ENCODE results near the gene HPS1. TPM values are rescaled to one million over a fixed set of nuclear protein-coding genes. Genes with fewer than 3 reads are reported as not detected.
A peak's percentile ranks its signal among the peaks of the same experiment; 100 is the strongest.

The HPS1 gene
- total RNA-seq, 1 donor from 2014 or later, result 28.8 TPM

GRCh38 chr10:98432330-98432729 lies 14.4 kb downstream of the HPS1 start:
- DNase-seq (ENCODE audit: low read depth, low spot score), result no peak

- no peak for DNase-seq (ENCODE audit: low read depth, low spot score)
Measured at GRCh38 chr10:98431016-98431415, 15.7 kb downstream of the HPS1 start.

GRCh38 chr10:98430427-98430826 lies 16.3 kb downstream of the HPS1 start:
- DNase-seq (ENCODE audit: low read depth, low spot score), result no peak

DNA sequence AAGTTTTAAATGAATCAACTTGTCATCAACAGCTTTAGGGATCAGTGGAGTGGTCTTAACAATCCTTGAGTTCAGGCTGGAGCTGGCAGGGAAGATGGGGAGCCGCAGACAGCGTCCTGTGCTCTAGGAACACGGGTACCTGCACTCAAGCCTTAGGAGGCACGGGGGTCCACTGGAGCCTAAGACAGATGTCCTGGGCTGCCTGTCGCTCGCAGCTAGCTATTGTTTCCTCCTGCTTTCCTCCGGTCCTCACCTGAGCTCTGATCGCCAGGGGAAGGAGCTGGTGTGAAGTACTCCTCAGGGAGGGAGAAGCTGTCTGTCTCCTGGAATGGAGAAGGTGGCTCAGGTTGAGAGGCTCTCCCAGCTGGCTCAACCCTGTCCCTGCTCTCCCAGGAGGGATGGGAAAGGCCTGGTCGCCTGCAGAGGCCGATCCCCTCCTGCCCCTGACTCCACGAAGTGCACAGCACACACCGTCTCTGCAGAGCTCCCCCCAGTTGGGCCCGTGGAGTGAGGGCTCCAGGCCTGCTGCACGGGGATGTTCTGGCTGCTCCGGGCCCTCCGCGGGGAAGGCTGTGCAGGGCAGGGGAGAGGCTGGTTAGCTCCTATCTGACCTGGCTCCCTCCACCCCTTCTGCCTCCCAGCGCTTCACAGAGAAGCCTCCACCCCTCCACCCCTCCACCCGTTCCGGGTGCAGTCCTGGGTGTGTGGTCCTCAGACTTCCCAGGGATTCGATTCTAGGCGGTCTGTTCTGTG lies 17.2 kb downstream of the HPS1 start:
- DNase-seq (ENCODE audit: low read depth, low spot score), result no peak

GRCh38 chr10:98427011-98427515 lies 19.7 kb downstream of the HPS1 start:
- DNase-seq (ENCODE audit: low read depth, low spot score), result no peak

DNA sequence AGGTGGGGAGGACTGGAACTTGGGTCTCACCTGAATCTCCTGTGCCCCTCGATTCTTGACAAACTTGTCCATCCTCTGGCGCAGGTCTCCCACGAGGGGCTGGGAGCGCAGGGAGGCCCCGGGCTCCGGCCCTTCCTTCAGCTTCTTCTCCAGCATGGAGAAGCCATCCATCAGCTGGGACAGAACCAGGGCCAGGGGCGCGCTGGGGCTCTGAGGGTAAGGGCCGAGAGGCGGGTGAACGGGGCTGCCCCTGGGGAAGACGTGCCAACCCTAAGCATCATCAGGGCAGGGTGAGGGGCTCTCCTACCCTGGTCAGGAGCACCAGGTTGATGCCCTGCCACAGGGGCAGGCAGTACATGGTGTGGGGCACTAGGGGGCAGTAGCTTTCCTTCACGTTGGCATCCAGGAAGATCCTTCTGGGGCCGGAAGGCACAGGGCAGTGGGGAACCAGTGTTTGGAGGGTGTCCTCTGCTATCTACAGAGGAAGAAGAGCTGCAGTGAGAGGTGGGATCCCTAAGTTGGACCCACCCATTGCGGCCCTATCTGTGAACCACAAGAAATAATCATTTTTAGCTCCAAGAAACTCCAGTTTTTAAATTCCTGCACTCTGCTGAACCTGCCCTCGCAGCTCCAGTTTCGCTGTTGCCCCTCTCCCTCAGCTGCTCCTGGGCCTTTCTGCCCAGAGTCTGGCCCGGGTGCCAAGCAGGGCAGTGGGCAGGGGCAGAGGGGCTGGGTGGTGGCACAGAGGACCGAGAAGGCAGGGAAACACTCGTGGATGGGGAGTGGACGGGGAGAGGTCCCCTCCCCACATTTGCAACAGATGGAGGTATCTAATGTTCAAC lies 21.0 kb downstream of the HPS1 start:
- no peak for DNase-seq (ENCODE audit: low read depth, low spot score)

DNA sequence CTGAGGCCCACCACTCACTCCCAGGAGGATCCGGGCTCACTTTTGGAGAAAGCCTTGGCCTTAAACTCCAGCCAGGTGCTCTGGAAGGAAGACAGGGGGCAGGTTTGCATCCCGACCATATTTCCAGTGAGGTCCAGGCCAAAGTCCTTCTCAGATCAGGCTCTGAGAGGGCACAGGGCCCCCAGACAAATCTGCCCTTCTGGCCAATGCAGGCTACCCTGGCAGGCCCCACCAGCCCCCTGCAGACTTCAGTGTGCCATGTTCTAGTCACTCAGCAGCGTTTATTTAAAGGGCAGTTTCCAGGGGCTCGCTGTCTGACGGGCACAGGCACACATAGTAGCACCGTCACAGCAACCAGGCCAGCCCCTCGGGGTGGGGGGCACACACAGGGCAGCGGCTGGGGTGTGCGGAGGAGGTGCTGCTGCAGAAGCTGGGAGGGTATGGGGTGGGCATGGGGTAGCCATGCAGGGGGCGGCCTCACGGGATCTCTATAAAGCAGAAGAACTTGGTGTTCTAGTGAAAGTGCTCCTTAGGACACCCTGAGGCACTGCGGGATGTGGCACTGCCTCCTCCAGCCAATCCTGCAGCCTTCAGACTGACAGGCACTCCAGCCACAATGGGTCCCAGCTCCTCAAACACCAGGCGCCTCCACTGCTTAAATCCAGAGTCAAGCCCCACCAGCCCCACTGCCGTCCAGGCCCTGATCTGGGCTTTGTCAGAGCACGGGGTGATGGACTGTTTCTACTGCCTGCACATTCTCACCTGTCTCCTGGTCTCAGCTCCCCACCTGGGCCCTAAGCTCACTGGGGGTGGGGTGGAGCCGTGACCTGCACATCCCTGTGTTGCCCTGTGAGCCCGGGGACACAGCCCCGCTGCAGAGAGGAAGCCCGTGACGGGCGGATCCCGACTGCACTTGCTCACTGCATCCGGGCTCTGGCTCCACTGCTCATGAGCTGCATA lies 22.2 kb downstream of the HPS1 start:
- no peak for DNase-seq (ENCODE audit: low read depth, low spot score)

DNA sequence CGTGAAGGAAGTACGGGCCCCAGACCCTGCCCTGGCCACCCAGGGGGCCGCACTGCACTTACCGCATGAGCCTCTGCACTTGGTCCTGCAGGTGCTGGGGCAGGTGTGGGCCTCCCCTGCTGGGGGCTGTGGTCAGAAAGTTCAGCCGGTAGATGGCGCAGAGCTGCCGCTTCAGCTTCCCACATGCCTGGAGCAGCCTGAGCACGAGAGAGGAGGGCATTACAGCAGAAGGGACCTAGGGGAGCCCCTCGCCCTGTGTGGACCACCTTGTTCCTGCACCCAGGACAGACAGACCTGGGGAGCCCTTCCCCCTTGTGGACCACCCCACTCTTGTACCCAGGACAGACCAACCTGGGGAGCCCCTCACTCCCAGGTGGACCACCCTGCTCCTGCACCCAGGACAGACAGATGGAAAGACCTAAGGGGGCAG lies 23.0 kb downstream of the HPS1 start:
- DNase-seq (ENCODE audit: low read depth, low spot score), result no peak

DNA sequence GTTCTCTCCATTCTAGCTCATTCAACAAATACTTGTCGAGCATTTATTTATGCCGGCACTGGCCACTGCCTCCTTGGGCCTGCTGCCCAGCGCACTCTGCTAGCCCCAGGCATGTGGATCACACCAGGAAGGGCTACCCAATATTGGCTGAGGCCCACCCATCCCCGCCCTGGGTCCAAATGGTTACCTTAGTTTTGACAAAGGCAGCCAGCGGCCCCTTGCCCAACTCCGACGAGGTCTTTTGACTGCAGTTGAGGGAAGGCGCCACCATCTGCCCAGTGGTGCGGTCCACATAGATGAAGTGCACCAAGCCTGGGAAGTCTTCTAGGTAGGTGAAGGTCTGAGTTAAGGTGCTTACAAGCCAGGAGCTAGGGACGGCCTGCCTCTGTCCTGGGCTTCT lies 24.6 kb downstream of the HPS1 start:
- no peak for DNase-seq (ENCODE audit: low read depth, low spot score)

DNA sequence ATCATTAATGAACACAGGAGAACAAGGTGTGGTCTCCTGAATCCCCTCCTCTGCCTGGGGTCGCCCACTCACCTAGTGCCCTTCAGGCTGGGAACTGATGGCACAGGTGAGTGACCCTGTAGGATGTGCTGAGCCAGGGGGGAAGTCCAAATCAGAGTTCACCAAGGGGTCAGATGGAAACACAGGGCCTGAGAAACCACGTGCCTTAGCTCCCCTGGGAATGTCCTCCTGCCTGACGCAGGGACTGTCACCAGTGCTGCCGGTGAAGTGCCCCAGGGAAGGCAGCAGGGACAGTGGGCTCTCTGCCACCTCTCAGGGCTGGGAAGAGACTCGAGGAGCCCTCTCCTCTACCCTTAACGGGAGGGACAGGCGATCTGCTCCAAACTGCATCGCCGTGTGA lies 25.9 kb downstream of the HPS1 start:
- DNase-seq (ENCODE audit: low read depth, low spot score), result no peak

DNA sequence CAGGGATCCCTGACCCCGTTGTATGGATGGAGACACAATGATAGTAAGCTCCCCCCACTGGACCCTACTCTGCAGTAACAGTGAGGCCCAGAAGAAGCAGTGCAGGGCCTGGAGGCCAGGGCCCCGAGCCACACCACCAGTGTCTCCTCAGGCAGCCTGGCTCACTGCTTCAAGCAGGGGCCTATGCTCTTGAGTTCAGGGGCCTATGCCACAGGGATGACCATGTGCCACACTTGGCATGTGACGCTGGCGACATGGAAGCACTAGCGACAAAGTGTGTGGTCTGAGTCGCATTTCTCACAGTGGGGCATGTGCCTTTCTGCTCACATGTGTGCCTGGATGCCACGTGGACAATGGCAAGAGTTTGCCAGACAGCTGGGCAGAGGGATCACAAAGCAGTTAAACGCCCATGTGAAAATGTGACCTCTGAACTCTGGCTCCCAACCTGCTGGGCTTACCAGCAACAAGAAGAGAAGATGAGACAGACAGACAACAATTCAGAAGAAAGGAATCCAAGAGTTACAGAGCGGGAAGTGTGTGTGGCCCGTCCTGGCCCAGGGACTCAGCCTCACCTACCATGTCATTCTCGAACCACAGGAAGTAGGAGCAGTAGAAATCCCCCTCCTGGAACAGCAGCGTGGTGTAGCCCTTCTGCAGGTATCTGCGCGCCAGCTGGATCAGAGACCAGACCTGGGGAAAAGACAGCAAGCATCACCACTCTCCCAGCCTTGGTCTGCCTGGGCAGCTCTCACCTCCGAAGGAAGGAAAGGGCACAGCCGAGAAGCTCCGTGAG lies 27.1 kb downstream of the HPS1 start:
- DNase-seq (ENCODE audit: low read depth, low spot score), result no peak

- DNase-seq (ENCODE audit: low read depth, low spot score), result no peak
Measured at GRCh38 chr10:98418665-98419468, 27.9 kb downstream of the HPS1 start.

- no peak for DNase-seq (ENCODE audit: low read depth, low spot score)
Measured at GRCh38 chr10:98417973-98418664, 28.6 kb downstream of the HPS1 start.

- no peak for DNase-seq (ENCODE audit: low read depth, low spot score)
Measured at GRCh38 chr10:98417481-98417959, 29.2 kb downstream of the HPS1 start.

- DNase-seq (ENCODE audit: low read depth, low spot score), result no peak
Measured at GRCh38 chr10:98416606-98417388, 29.9 kb downstream of the HPS1 start.

- no peak for DNase-seq (ENCODE audit: low read depth, low spot score)
Measured at GRCh38 chr10:98415731-98416119, 31.0 kb downstream of the HPS1 start.

DNA sequence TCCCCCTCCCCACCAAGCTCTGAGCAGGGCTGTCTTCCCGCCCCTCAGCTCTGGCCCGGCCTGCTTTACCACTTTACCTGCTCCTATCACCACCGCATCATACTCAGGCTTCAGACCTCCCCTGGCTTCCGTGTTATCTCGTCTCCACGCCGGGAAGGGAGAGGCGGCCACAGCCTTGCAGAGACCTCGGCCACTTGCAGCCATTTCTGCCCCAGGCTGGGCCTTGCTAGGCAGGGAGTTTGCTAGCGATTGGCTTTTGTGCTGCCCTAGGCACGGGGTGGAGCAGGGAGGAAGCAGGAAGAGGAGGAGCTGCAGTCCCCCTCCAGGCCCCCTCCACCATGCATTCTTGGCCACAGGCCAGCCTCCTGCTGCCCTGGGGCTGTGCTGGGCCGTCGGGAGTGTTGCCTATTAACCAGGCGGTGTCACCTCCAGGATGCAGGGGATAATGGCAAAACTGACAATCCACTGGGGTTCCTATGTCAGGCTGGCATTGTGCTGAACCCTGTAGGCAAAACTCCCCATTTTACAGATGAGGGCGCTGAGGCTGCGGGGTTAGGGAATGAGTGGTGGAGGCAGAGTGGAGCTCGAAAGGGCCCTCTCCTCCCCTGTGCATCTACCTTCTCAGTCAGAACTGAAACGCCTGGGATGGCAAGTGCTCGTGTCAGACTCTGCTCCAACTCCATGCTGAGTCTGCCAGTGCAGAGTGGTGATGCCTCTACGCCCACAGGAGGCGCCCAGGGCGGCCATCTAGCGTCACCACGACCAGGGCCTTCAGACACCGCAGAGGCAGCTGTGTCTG lies 31.6 kb downstream of the HPS1 start, which contains the start of gene PYROXD2:
Gene PYROXD2 (minus strand): TSS at position 251 of the 799 bp plus-strand sequence. CDS start 47 bp downstream, at position 204.
- DNase-seq (ENCODE audit: low read depth, low spot score), result peak; percentile 77
